DMS153 treated with DMSO at 0.1 percent for 48 hours (cell line): ENCODE data around the gene SLC40A1.

Source experiments
- DNase-seq: peaks from one replicate; lab custom pipeline; 2025; ENCODE audit not compliant: unreplicated experiment; lab: John Stamatoyannopoulos, UW

SLC40A1 gene

GRCh38 chr2:189601043-189601442 is 20.5 kb upstream of the SLC40A1 start:
- no peak for DNase-seq

GRCh38 chr2:189599245-189599644 is 18.7 kb upstream of the SLC40A1 start:
- DNase-seq = no peak

GRCh38 chr2:189595417-189595816 is 14.8 kb upstream of the SLC40A1 start:
- no peak for DNase-seq

GRCh38 chr2:189594305-189594704 is 13.7 kb upstream of the SLC40A1 start:
- DNase-seq = no peak

- DNase-seq = no peak
These were observed 12.5 kb upstream of the SLC40A1 start for GRCh38 chr2:189593115-189593514.

- no peak for DNase-seq
These were observed 11.9 kb upstream of the SLC40A1 start for GRCh38 chr2:189592353-189592984.

GRCh38 chr2:189587780-189588179 is 7.2 kb upstream of the SLC40A1 start:
- DNase-seq = no peak

GRCh38 chr2:189585226-189585756 is 4.7 kb upstream of the SLC40A1 start:
- DNase-seq = no peak

- no peak for DNase-seq
These were observed 4.1 kb upstream of the SLC40A1 start for GRCh38 chr2:189584686-189585085.

GRCh38 chr2:189583227-189584198 is 2.9 kb upstream of the SLC40A1 start:
- no peak for DNase-seq

- DNase-seq = no peak
These were observed 2.2 kb upstream of the SLC40A1 start for GRCh38 chr2:189582809-189583192.

GRCh38 chr2:189582140-189582808 is 1.7 kb upstream of the SLC40A1 start:
- no peak for DNase-seq

GRCh38 chr2:189581354-189582139 is 961 bp upstream of the SLC40A1 start:
- DNase-seq = no peak

GRCh38 chr2:189580241-189580651 is 340 bp downstream of the SLC40A1 start:
- DNase-seq = no peak

- no peak for DNase-seq
These were observed 900 bp downstream of the SLC40A1 start for GRCh38 chr2:189579585-189580186.

GRCh38 chr2:189578272-189578950 is 2.2 kb downstream of the SLC40A1 start:
- DNase-seq = no peak

GRCh38 chr2:189577121-189577520 is 3.5 kb downstream of the SLC40A1 start:
- no peak for DNase-seq

GRCh38 chr2:189576396-189576795 is 4.2 kb downstream of the SLC40A1 start:
- DNase-seq = no peak

- no peak for DNase-seq
These were observed 5.7 kb downstream of the SLC40A1 start for GRCh38 chr2:189574793-189575475.
